GM08714 (cell line): ENCODE results near the gene ACSL3.

ENCODE experiments used
- H3K4me3 ChIP-seq: fragments of 200-500 bp; sonication (Bioruptor generic); 2 replicates; pipeline ENCODE4 v1.5.1; 2014; ENCODE audit warnings: mild to moderate bottlenecking, low read length, inconsistent platforms
- ZNF274 ChIP-seq: IDR thresholded peaks from 2 replicates; pipeline ENCODE4 v1.6.1; 2012; ENCODE audit warnings: mild to moderate bottlenecking, low read depth, low read length

ACSL3 gene

DNA sequence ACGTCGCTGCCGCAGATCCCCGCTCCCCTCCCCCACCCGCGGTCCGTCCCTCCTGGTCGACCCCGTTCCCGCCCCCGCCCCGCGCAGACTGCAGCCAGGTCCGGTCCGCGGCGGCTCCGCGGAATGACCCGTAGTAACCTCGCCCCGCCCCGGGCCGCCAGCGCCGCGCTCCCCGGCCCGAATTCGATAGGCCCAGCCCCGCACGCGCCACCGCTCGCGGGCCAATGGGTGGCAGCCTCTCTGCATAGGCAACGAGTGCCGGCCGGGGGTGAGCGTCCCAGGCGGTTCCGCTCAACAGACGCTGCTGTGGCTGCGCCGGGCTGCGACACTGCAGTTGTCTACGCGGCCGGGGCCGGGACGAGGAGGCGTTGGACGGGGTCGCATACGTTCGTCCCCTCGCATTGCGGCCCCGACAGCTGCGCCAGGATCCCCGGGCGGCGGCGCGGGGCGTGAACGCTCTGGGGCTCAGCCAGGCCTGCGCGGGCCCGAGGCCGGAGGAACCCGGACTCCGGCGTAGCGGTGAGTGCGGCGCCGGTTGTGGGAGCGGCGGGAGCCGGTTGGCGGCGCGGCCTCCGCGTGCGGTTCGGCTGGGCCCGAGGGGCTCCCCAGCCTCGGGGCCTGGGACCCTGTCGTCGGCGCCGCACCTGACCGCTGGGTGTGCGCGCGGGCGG is at the start of gene ACSL3:
Gene ACSL3 (plus strand): TSS at position 297 of the 671 bp plus-strand sequence. CDS start 47,737 bp downstream, outside the sequence.
- peak within 1 kb of the TSS; percentile 95 for H3K4me3 ChIP-seq
- no peak for TF ChIP-seq ZNF274

DNA sequence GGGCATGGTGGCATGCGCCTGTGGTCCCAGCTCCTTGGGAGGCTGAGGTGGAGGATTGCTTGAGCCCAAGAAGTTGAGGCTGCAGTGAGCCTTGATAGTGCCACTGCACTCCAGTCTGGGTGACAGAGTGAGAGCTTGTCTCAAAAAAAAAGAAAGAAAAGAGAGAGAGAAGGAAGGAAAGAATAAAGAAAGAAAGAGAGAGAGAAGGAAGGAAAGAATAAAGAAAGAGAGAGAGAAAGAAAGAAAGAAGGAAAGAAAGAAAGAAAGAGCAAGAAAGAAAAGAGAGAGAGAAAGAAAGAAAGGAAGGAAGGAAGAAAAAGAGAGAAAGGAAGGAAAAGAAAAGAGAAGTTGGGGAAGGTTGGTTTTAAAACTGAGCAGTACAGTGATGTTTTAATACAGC is 49.0 kb upstream of the ACSL3 start:
- no peak for TF ChIP-seq ZNF274
- no peak overlapping the region for H3K4me3 ChIP-seq

DNA sequence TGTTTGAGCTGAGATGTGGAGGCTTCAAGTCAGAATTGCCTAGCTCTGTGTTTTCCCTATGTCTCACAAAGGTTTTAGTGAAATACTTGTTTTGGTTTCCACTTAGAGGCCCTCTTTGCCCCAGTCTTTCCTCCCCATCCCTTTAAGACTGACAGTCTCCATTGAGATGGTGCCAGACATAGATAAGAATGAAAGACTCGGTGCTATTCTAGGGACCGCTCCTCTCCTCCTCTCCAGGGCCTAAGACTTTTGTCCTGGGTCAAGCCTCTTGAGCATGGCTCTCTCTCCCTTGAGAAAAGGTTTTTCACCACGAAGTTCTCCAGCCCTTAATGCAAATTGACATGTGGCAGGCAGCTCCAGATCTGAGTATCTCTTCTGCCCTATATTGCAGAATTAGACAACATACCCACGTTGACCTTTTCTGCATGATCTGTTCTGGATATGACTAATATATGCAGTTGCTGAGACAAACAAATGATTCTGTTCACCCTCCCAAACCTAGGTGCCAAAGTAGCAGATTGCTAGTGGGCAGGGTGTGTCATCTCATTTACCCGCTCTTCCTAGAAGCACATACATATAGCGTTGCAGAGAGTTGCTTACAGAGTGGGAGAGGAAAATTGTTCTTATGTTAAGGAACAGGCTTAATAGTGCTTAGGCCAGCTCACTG is 47.5 kb upstream of the ACSL3 start:
- H3K4me3 ChIP-seq = no peak overlapping the region
- TF ChIP-seq ZNF274 = no peak

DNA sequence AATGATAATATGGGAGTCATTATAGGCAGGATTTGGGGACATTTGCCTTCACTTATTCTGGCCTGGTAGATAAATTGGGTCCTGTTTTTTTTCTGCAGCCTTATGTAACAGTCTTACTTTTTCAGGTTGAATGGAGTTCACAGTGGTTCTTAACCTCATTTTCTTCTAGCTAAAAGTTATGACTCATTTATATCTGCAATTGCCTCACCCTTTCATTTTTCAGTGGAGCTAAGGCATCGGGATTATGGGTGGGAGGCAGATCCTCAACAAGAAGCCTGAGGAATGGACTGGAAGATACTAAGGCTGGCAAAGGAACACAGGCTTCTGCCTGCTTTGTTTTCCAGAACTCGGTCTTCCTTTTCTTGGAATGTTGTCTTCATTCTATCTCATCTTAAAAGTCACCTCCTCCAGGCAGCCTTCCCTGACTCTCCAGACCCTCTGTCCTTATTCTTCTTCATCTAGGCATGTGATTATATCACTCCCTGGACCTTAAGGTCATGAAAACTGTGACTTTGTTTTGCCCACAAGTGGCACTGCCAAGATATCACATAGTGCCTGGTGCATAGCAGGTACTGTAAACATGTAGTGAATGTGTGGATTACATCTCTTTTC is 41.0 kb upstream of the ACSL3 start:
- no peak overlapping the region for H3K4me3 ChIP-seq
- no peak for TF ChIP-seq ZNF274

DNA sequence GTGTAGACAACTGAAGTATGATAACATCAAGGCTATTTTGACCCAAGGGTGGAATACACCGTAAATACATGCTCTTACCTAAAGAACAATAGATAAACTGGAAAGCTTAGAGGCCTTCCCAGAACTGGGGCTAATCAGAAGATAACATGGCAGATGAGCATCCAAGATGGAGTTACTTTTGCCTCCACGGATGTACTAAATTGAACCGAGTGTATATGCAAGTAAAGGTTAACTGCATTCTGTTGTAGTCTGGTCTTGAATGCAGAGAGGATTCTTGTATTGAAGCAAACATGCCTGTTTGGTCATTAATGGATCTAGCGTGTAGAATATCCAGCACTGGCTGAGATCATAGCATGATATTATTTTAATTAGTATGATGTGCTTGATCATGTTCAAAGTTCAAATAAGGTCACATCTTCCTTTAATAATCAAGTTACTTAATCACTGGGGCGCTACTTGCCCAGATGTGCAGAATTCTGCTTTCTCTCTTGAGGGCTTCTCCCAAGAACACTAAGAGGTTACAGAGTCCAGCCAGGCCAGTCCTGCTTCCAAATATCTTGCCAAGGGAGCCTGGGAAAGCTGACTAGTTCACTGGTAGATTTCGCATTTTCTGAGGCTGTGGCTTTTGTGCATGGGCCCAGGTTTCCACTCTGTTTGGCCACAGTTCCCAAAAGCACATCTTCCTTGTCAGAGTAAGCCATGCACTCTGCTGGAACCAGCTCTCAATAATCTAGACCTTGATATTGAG is 37.5 kb upstream of the ACSL3 start:
- TF ChIP-seq ZNF274 = no peak
- H3K4me3 ChIP-seq = no peak overlapping the region

DNA sequence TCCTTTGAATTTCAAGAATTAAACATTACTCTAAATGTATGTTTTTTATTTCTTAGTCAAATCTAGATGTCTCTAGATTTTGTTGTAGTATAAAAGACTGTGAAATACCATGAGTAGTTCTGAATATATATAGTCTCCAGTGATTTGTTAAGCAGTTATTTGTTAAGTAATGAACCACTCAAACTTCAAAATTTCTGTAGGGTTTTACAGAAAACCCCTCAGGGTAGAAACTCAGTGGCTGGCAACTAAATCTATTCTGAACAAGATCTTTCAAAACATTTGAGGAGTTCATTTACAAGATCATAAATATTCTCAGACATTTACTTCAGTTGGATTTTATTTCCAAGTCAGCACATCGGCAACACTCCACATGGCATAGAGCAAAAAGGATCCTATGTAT is 35.8 kb upstream of the ACSL3 start:
- no peak for TF ChIP-seq ZNF274
- no peak overlapping the region for H3K4me3 ChIP-seq

DNA sequence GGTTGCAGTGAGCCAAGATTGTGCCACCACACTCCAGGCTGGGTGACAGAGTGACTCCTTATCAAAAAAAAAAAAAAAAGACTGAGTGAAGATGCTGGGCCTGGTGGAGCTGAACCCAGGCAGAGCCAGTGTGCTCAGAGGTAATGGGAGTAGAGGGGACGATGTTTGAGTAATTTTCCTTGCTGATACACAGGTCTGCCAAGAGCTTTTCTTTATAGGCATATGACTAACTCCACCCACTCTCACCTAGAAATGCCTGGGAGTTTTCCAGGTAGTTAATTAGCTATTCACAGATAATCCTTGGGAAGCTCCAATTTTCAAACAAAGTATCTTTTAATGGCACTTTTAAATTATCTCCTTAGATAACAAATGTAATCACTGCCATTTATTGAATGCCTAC is 33.4 kb upstream of the ACSL3 start:
- H3K4me3 ChIP-seq = no peak overlapping the region

DNA sequence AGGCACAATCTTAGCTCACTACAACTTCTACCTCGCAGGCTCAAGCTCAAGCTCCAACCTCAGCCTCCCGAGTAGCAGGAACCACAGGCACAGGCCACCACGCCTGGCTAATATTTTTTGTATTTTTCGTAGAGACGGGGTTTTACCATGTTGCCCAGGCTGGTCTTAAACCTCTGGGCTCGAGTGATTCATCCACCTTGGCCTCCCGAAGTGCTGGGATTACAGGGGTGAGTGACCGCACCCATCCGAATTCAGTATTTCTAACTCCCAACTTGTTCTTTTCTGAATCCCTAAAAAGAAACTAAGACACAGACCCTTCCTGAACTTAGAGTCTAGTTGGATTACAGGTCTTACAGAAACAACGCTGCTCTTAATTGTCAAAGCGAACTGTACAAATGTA is 32.3 kb upstream of the ACSL3 start:
- no peak for TF ChIP-seq ZNF274
- no peak overlapping the region for H3K4me3 ChIP-seq

More for the DNA sequence above, 33.4 kb upstream of the ACSL3 start:
- TF ChIP-seq ZNF274 = no peak

DNA sequence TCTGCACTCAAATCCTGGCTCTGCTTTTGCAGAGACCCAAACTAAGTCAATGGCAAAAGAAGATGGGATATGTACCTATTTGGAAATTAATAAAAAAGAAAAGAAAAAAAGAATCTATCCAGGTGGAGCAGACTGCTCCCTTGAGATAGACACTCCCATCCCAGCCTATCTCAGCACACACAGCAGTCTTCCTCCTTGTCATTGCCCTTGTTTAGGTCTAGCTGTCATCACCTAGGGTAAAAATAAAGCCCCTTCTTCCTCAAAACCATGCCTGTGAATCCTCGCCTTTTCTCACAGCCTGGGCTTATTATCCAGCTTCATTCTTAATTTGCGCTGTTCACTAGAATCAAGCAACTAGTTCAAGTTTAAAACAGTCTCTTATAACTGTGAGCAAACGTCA is 30.7 kb upstream of the ACSL3 start:
- TF ChIP-seq ZNF274 = no peak
- no peak overlapping the region for H3K4me3 ChIP-seq

DNA sequence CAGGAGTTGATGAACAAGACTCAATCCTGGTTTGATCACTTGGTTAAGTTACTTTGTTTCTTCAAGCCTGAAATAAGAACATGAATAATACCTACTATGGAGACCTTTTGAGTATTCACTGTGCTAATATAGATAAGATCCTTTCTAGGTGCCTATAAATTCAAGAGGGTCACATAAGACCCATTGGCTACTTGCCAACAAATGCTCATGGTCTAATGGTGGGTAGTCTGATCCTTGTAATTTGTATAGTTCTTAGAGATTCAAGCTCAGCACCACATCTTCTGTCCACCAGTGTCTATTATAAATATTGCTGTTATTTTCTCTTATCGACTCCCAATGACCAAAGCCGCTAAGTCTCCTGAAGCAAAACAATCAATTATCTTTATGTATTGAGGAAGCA is 27.4 kb upstream of the ACSL3 start:
- TF ChIP-seq ZNF274 = no peak
- no peak overlapping the region for H3K4me3 ChIP-seq

DNA sequence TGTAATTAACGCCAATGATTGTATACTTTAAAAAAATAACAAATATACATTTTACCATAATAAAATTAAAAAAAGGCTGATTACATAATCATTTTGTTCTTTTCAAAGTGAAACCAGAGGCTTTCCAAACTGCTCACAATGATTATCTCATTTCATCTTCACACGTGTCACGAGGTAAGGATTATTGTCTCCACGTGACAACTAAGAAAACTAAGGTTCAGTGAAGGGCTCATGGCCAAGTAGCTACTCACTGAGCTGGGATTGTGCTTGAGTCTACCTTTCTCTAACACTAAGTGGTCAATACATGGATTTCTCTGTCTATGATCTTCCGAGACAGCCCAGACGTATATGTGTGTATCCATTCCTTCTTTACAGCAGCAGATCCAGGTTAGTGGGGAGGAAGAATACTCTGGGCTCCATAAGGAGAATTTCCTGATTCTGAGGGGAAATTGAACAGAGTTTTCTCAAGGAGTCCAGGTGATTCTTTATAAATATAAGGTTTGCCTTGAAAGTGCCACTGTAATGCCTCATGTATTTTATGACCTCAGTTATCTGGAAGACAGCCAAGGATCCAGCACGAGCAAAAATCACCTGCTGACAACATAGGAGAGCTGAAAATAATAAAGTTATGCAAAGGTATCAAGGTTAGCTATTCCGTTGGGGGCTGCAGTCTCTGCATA is 25.6 kb upstream of the ACSL3 start:
- H3K4me3 ChIP-seq = no peak overlapping the region
- no peak for TF ChIP-seq ZNF274

DNA sequence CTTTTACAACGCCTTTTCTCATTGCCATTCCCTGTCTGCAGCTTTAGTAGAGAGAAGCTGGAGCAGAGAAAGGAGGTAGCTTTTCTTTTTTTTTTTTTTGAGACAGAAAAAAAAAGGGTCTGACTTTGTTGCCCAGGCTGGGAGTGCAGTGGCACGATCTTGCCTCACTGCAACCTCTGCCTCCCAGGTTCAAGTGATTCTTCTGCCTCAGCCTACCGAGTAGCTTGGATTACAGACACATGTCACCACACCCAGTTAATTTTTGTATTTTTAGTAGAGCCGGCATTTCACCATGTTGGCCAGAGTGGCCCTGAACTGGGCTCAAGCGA is 25.0 kb upstream of the ACSL3 start:
- TF ChIP-seq ZNF274 = no peak

DNA sequence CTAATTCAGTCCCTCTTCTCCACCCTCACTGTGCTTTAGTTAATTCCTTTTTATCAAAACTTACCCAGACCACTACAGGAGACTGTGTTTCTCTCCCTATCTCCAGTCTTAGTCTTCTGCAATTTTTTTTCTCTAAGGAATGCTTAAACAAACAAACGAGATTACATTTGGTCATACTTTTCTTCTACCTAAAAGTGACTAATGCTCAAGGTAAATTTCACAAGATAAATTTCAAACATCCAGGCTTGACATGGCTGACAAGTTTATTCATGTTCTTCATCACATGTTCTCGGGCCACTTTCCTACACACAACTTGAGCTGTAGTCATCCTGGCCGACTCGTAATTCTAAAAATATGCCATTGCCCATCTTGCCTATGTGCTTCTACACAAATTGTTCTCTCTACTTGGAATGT is 23.2 kb upstream of the ACSL3 start:
- H3K4me3 ChIP-seq = no peak overlapping the region
- no peak for TF ChIP-seq ZNF274

More for the DNA sequence above, 25.0 kb upstream of the ACSL3 start:
- no peak overlapping the region for H3K4me3 ChIP-seq
